Adipocyte (in vitro differentiated cells): Measurements from ENCODE around the gene CD300A.

ENCODE experiments used
- DNase-seq: peaks from one replicate; pipeline ENCODE4 v3.0.0-alpha.2; 2015; ENCODE audit warnings: low read depth
- H3K27me3 ChIP-seq: replicated peaks from 2 replicates; pipeline ENCODE4 v1.7.0; 2013; ENCODE audit warnings: mild to moderate bottlenecking, low read length, moderate library complexity; ENCODE audit not compliant: control insufficient read depth, insufficient read depth
- H3K36me3 ChIP-seq: 2 replicates; pipeline ENCODE4 v1.7.0; 2013; ENCODE audit warnings: low read length, mild to moderate bottlenecking, moderate library complexity; ENCODE audit not compliant: control insufficient read depth, insufficient read depth, severe bottlenecking
- H3K4me1 ChIP-seq: 2 replicates; pipeline ENCODE4 v1.7.0; 2013; ENCODE audit warnings: mild to moderate bottlenecking, low read length, moderate library complexity; ENCODE audit not compliant: control insufficient read depth, insufficient read depth
- H3K4me3 ChIP-seq: 2 replicates; pipeline ENCODE4 v1.7.0; 2013; ENCODE audit warnings: mild to moderate bottlenecking, low read length, moderate library complexity
- H3K9ac ChIP-seq: 2 replicates; pipeline ENCODE4 v1.7.0; 2013; ENCODE audit warnings: mild to moderate bottlenecking, low read length, moderate library complexity
- H3K9me3 ChIP-seq: 2 replicates; pipeline ENCODE4 v1.7.0; 2013; ENCODE audit warnings: mild to moderate bottlenecking, low read length, moderate library complexity; ENCODE audit not compliant: control insufficient read depth

The CD300A gene

DNA sequence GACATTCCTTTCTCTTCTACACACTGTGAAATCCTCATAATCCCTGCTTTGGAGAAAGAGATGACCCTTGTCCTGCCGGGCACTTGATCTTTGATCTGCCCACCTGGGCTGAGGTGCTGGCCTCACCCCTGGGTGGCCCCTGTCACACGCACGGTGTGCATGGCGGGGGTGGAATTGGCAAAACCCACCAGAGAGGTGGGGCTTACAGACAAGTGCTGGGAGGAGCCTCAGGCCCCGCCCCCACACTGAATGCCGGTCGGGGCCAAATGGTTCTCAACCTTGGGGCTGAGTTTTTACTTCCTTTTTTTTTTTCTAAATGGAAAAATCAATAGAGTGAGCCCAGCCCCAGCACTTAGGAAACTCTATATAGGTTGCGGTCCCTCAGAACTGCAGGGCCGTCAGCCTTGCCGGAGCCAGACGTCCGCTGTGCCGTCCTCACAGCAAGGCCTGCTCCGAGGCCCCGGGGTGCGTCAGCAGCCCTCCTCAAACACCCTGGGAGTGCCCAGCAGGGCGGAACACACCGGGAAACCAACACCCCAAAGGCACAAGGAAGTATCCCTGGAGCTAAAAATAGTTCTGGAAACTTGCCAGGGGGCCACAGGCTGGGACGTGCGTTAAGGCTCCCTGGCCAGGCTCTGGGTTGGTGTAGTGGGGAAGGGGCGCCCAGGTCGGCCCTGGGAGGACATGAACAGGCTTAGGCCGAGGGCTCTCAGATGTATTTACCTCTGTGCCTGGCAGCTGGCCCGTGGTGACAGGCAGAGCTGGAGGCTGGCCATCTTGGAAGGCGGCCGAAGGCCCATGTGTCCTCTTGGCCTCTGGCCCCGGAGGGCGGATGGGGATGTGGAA is 23.5 kb upstream of the CD300A start:
- Histone ChIP-seq H3K27me3 (peaks cover 12% of the 10 kb centered on the region), H3K9me3 (peaks cover 10% of the 10 kb centered on the region), H3K4me3 (peak overlapping the region; percentile 58), H3K4me1 (peaks cover 22% of the 10 kb centered on the region), H3K9ac (no peak overlapping the region), H3K36me3 (no peaks in the 10 kb centered on the region)
- no peak for DNase-seq

DNA sequence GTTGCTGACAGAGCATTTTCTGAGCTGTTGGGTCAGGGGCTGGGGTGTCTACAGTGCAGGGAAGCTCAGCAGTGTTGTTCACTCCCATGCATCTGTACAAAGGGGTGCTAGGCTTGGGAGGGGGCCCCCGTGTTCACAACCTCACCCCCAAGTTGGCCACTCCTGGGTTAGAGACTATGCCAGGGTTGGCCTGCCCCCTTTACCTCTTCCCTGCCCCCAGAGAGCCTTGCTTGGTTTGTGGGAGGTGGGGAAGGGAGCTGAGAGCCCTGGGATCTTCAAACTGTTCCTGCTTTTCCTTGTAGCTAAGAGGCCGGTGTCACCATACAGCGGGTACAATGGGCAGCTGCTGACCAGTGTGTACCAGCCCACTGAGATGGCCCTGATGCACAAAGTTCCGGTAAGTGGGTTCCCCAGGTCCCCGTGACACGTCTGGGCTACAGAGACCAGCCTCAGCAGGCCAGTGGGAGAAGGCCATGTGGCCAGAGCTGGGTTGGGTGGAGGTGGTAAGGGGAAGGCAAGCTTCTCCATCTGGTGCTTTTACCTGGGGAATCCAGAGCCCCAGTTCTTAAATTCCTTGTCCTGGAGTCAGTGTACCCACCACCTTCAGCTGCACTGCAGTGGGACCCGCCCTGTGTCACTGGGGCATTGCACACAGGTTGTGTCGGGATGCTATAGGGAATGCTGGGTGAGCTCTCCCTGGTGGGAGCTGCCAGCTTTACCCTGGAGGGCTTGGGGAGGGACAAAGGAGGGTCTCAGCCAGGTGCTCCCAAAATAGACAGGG is 22.7 kb upstream of the CD300A start:
- Histone ChIP-seq H3K36me3 (no peaks in the 10 kb centered on the region), H3K9ac (no peak overlapping the region), H3K4me3 (no peak overlapping the region), H3K27me3 (peaks cover 12% of the 10 kb centered on the region), H3K9me3 (peaks cover 6% of the 10 kb centered on the region), H3K4me1 (peaks cover 22% of the 10 kb centered on the region)
- no peak for DNase-seq

DNA sequence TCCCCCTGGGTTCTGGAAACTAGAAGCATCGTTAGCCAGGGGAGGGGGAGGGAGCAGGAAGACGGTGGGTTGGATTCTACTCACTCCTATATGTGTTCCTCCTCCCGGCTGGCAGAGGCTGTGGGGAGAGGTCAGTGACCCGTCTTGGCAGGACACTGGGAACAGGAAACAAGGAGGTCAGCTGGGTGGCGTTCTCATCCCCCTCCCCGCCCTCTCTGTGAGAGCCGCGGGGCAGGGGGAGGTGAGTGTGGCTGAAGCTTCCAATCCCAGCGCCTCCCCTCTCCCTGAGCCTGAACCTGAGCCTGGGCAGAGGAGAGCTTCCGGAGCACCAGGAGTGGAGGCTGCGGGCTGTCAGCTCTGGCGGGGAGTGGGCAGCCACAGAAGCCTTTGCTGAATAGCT is 22.0 kb upstream of the CD300A start:
- no peak overlapping the region for H3K9ac ChIP-seq
- H3K4me3 ChIP-seq, result no peak overlapping the region
- peaks cover 12% of the 10 kb centered on the region for H3K27me3 ChIP-seq
- no peaks in the 10 kb centered on the region for H3K36me3 ChIP-seq
- peaks cover 22% of the 10 kb centered on the region for H3K4me1 ChIP-seq
- DNase-seq, result no peak
- no peaks in the 10 kb centered on the region for H3K9me3 ChIP-seq

DNA sequence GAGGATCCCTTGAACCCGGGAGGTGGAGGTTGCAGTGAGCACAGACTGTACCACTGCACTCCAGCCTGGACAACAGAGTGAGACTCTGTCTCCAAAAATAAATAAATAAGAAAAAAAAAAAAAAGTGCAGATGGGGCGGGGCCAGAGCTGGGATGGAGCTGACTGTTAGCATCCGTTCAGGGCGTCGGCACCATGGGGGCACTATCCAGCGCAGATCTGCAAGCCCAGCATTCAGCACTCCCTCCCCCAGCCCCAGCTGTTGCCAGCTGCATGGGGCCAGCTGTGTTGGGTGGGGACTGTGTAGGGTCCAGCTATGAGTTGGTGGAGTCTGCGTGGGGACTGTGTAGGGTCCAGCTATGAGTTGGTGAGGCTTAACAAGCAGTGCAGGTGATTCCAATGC is 21.3 kb upstream of the CD300A start:
- DNase-seq, result no peak
- H3K36me3 ChIP-seq, result no peaks in the 10 kb centered on the region
- peaks cover 22% of the 10 kb centered on the region for H3K4me1 ChIP-seq
- H3K27me3 ChIP-seq, result peaks cover 12% of the 10 kb centered on the region
- no peak overlapping the region for H3K9ac ChIP-seq
- no peak overlapping the region for H3K4me3 ChIP-seq
- no peaks in the 10 kb centered on the region for H3K9me3 ChIP-seq

DNA sequence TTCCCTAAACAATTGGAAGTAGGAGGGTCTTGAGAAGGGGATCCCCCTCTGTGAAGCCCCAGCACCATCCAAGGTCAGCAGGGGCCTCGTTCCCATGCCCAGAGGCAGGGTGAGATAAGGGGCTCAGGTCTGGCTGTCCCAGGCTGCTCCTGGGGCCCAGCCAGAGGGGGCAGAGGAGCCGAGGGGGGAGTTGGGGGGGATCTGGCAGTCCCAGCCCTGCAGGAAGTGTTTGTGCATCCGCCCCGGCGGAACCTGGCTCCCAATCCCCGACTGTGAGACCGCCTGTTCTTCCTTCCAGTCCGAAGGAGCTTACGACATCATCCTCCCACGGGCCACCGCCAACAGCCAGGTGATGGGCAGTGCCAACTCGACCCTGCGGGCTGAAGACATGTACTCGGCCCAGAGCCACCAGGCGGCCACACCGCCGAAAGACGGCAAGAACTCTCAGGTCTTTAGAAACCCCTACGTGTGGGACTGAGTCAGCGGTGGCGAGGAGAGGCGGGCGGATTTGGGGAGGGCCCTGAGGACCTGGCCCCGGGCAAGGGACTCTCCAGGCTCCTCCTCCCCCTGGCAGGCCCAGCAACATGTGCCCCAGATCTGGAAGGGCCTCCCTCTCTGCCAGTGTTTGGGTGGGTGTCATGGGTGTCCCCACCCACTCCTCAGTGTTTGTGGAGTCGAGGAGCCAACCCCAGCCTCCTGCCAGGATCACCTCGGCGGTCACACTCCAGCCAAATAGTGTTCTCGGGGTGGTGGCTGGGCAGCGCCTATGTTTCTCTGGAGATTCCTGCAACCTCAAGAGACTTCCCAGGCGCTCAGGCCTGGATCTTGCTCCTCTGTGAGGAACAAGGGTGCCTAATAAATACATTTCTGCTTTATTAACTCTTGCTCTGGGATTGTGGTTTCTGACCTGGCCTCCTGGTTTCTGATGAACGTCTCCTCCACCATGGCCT is 19.6 kb upstream of the CD300A start:
- DNase-seq, result no peak
- Histone ChIP-seq H3K4me1 (peaks cover 22% of the 10 kb centered on the region), H3K27me3 (peaks cover 12% of the 10 kb centered on the region), H3K9me3 (no peaks in the 10 kb centered on the region), H3K4me3 (no peak overlapping the region), H3K36me3 (no peaks in the 10 kb centered on the region), H3K9ac (no peak overlapping the region)

DNA sequence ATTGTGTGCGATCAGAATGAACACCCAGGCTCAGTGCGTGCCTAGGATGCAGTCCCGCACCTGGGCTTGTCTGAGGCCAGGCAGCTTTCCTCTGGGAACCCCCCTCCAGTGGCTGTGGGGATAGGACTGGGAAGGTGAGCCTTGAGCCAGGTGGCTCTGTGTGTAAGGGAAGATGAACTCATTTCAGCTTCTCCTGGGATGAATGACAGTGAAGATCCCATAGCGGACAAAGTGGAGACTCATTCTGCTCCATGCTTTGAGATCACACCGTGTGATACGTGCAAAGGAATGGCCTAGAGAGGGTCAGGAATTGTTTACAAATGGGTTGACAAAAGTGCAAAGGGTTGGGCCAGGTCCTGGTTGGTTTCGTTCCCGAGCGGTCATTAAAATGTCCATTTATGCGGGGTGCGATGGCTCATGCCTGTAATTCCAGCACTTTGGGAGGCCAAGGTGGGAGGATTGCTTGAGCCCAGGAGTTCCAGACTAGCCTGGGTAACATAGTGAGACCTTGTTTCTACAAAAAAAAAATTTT is 18.7 kb upstream of the CD300A start:
- Histone ChIP-seq H3K27me3 (peaks cover 7% of the 10 kb centered on the region), H3K4me1 (peaks cover 19% of the 10 kb centered on the region), H3K36me3 (no peaks in the 10 kb centered on the region), H3K9ac (no peak overlapping the region), H3K4me3 (no peak overlapping the region), H3K9me3 (no peaks in the 10 kb centered on the region)
- no peak for DNase-seq

DNA sequence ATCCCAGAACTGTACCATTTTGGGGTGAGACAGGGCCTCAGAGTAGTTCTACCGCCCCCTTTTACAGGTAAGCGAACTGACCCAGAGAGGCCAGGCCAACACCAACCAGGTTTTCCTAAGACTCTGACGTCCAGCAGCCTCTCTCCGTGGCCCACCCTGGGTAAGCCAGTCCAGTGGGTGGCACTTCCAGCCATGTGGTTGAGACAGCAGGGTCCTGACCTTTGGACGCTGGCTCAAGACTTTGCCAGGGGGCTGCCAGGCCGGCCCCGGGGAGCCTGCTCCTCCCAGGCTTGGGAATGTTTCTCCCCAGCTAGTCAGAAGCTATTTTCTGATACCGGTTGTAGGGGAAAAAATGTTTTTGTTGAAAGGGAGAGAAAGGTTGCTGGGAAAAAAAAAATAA is 17.7 kb upstream of the CD300A start:
- DNase-seq, result no peak
- H3K9ac ChIP-seq, result no peak overlapping the region
- H3K36me3 ChIP-seq, result no peaks in the 10 kb centered on the region
- H3K4me1 ChIP-seq, result peaks cover 12% of the 10 kb centered on the region
- no peaks in the 10 kb centered on the region for H3K9me3 ChIP-seq
- no peak overlapping the region for H3K4me3 ChIP-seq
- H3K27me3 ChIP-seq, result peaks cover 5% of the 10 kb centered on the region

DNA sequence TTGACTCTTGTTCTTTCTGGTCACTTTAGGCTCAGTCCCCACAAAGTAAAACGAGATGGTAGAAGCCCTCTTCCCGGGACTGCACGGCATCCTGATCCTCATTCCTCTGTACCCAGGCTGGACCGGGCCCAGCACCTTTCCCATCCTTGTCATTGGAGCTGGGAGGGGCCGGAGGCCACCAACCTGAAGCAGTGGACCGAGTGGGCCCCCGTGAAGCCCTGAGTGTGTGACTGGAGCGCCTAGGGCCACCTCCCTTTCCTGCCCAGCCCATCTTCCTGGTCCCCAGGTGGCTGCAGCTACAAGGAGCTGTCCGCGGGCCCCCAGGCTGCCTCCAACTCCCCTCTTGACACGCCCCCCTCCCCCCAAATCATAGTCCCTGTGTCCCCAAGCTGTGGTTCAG is 17.1 kb upstream of the CD300A start:
- H3K4me1 ChIP-seq, result peaks cover 8% of the 10 kb centered on the region
- no peak overlapping the region for H3K9ac ChIP-seq
- no peaks in the 10 kb centered on the region for H3K9me3 ChIP-seq
- H3K36me3 ChIP-seq, result no peaks in the 10 kb centered on the region
- H3K4me3 ChIP-seq, result no peak overlapping the region
- DNase-seq, result no peak
- H3K27me3 ChIP-seq, result no peaks in the 10 kb centered on the region

DNA sequence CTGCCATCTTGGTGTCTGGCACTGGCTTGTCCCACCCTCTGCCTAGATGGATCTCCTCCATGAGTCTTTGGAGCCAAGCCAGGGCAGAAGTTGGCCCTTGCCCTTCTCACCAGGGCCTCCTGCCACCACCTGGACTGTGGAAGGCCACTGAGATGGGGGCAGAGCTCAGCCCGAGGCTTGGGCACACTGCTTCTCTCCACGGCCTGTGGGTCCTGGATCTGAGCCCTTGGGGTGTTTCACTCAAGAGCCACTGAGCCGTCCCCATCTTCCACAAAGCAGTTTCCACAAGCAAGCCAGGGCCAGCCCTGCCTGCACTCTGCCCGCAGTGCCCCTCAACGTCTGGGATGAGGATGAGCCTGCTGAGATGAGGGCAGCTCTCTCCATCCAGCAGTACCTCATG is 16.7 kb upstream of the CD300A start:
- Histone ChIP-seq H3K27me3 (no peaks in the 10 kb centered on the region), H3K9me3 (no peaks in the 10 kb centered on the region), H3K36me3 (no peaks in the 10 kb centered on the region), H3K9ac (no peak overlapping the region), H3K4me3 (no peak overlapping the region), H3K4me1 (peaks cover 10% of the 10 kb centered on the region)
- DNase-seq, result no peak

DNA sequence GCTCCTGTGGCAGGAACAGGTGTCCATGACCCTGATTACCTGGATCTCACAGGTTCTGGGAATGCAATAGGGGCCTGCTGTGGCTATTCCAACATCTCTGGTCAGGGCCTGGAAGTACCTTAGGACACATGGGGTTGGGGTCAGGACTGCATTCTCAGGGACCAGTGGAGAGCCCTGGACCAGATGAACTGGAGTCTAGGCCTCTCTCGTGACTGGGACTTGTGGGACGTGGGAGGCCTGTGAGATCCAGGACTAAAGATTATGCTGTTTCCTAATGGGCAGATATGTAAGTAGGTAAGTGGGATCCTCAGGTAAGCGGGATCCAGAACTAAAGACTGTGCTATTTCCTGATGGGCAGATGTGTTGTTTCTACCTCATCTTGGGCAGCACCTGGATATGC is 16.2 kb upstream of the CD300A start:
- no peak overlapping the region for H3K4me3 ChIP-seq
- no peaks in the 10 kb centered on the region for H3K36me3 ChIP-seq
- H3K4me1 ChIP-seq, result peaks cover 14% of the 10 kb centered on the region
- DNase-seq, result no peak
- H3K27me3 ChIP-seq, result no peaks in the 10 kb centered on the region
- no peaks in the 10 kb centered on the region for H3K9me3 ChIP-seq
- no peak overlapping the region for H3K9ac ChIP-seq
